ENCODE results near the gene ACTR3. TPM values are rescaled to one million over a fixed set of nuclear protein-coding genes. Genes with fewer than 3 reads are reported as not detected.
"Not testable (repeated sequence)": the region's sequence is repeated elsewhere in the genome, so short reads cannot be mapped to it uniquely, and the experiment has no call there.

The ACTR3 gene
- total RNA-seq, result 100 to 1,000 TPM; 442 to 449 TPM

GRCh38 chr2:113889471-113890252, at the start of gene ACTR3:
ACTR3 (plus strand) TSS chr2:113890089; CDS start chr2:113890280, 191 bp downstream.
- TF ChIP-seq CTCF (IDR thresholded peaks at IDR 0.05), result no peak

GRCh38 chr2:113840518-113840917, 49.4 kb upstream of the ACTR3 start:
- no peak for ATAC-seq
- no peaks in the 10 kb centered on the region for H3K27me3 Mint-ChIP-seq
- DNase-seq, result no peak
- ChIA-PET POLR2A (no interaction called here), CTCF (no interaction called here)
- H3K4me3 Mint-ChIP-seq, result no peak overlapping the region
- peaks cover 14% of the 10 kb centered on the region for H3K36me3 Mint-ChIP-seq (ENCODE audit: low read depth)
- H3K4me1 Mint-ChIP-seq (ENCODE audit: low read depth), result peaks cover 3% of the 10 kb centered on the region
- intact Hi-C loops (cut with micrococcal nuclease), result no loop called here
- TF ChIP-seq CTCF (IDR thresholded peaks at IDR 0.05), result no peak
- no peak overlapping the region for H3K27ac Mint-ChIP-seq
- no peaks in the 10 kb centered on the region for H3K9me3 Mint-ChIP-seq

More at GRCh38 chr2:113889471-113890252, at the start of gene ACTR3:
- DNase-seq (peak; percentile 98), ATAC-seq (peak; percentile 82)
- intact Hi-C loops (cut with micrococcal nuclease), result loop anchor here (5.0 to 10.0 kb wide), 4 partner anchors 33 to 195 kb away; partner anchors contain the start of gene SLC35F5
- H3K9me3 Mint-ChIP-seq, result no peaks in the 10 kb centered on the region
- H3K36me3 Mint-ChIP-seq (ENCODE audit: low read depth), result peaks cover 68% of the 10 kb centered on the region
- CTCF ChIA-PET, result interaction anchor here (0.6 to 1.3 kb wide), 3 partner anchors 13 to 133 kb away, joined by 3 to 5 read pairs (median 4); partner anchors contain the start of gene SLC35F5
- no peaks in the 10 kb centered on the region for H3K27me3 Mint-ChIP-seq
- peak within 1 kb of the TSS; percentile 99 for H3K4me3 Mint-ChIP-seq
- H3K4me1 Mint-ChIP-seq (ENCODE audit: low read depth), result peaks cover 65% of the 10 kb centered on the region
- H3K27ac Mint-ChIP-seq, result peak within 1 kb of the TSS; percentile 99
- POLR2A ChIA-PET, result interaction anchor here (1.0 to 1.9 kb wide), 5 partner anchors 12 to 195 kb away, joined by 3 to 10 read pairs (median 3); partner anchors contain the start of gene SLC35F5

GRCh38 chr2:113842919-113843736, 46.8 kb upstream of the ACTR3 start:
- no peak for DNase-seq
- Mint-ChIP-seq H3K27me3 (no peaks in the 10 kb centered on the region), H3K4me1 (ENCODE audit: low read depth) (peaks cover 3% of the 10 kb centered on the region), H3K27ac (no peak overlapping the region), H3K9me3 (peaks cover 5% of the 10 kb centered on the region), H3K4me3 (no peak overlapping the region), H3K36me3 (ENCODE audit: low read depth) (peaks cover 24% of the 10 kb centered on the region)
- ChIA-PET CTCF (interaction anchor here (1.1 kb wide), 1 partner anchor 12 kb away, joined by 3 read pairs; no protein-coding TSS in a partner anchor), POLR2A (no interaction called here)
- intact Hi-C loops (cut with micrococcal nuclease), result no loop called here
- no peak for TF ChIP-seq CTCF (IDR thresholded peaks at IDR 0.05)
- no peak for ATAC-seq

GRCh38 chr2:113843737-113844050, 46.2 kb upstream of the ACTR3 start:
- H3K36me3 Mint-ChIP-seq (ENCODE audit: low read depth), result peaks cover 25% of the 10 kb centered on the region
- H3K4me3 Mint-ChIP-seq; POLR2A ChIA-PET; ATAC-seq; H3K4me1 Mint-ChIP-seq (ENCODE audit: low read depth); H3K9me3 Mint-ChIP-seq; H3K27ac Mint-ChIP-seq; H3K27me3 Mint-ChIP-seq; intact Hi-C loops (cut with micrococcal nuclease); DNase-seq: not testable (repeated sequence)
- CTCF ChIA-PET, result interaction anchor here (1.1 kb wide), 1 partner anchor 13 kb away, joined by 3 read pairs; no protein-coding TSS in a partner anchor

GRCh38 chr2:113845261-113845660, 44.6 kb upstream of the ACTR3 start:
- DNase-seq (no peak), ATAC-seq (no peak)
- POLR2A ChIA-PET, result interaction anchor here (1.1 kb wide), 1 partner anchor 88 kb away, joined by 3 read pairs; the partner anchor contains the start of gene SLC35F5
- no peak overlapping the region for H3K4me3 Mint-ChIP-seq
- H3K4me1 Mint-ChIP-seq (ENCODE audit: low read depth), result peaks cover 9% of the 10 kb centered on the region
- peaks cover 27% of the 10 kb centered on the region for H3K36me3 Mint-ChIP-seq (ENCODE audit: low read depth)
- H3K9me3 Mint-ChIP-seq, result peaks cover 5% of the 10 kb centered on the region
- intact Hi-C loops (cut with micrococcal nuclease), result no loop called here
- H3K27ac Mint-ChIP-seq, result no peak overlapping the region
- CTCF ChIA-PET, result interaction anchor here (1.2 kb wide), 1 partner anchor 17 kb away, joined by 3 read pairs; no protein-coding TSS in a partner anchor
- H3K27me3 Mint-ChIP-seq, result no peaks in the 10 kb centered on the region
- TF ChIP-seq CTCF (IDR thresholded peaks at IDR 0.05), result no peak

- intact Hi-C loops (cut with micrococcal nuclease), result not testable (repeated sequence)
- POLR2A ChIA-PET, result interaction anchor here (0.7 to 1.1 kb wide), 2 partner anchors 17 to 89 kb away, joined by 3 to 4 read pairs; partner anchors contain the start of gene SLC35F5
These were observed 44.1 kb upstream of the ACTR3 start for GRCh38 chr2:113845796-113846195.

More at GRCh38 chr2:113845796-113846195, 44.1 kb upstream of the ACTR3 start:
- not testable (repeated sequence) for H3K9me3 Mint-ChIP-seq; H3K4me3 Mint-ChIP-seq; H3K27me3 Mint-ChIP-seq; ATAC-seq; H3K27ac Mint-ChIP-seq; DNase-seq; H3K4me1 Mint-ChIP-seq (ENCODE audit: low read depth)
- CTCF ChIA-PET, result interaction anchor here (1.1 kb wide), 1 partner anchor 15 kb away, joined by 3 read pairs; no protein-coding TSS in a partner anchor
- peaks cover 24% of the 10 kb centered on the region for H3K36me3 Mint-ChIP-seq (ENCODE audit: low read depth)

Measured in activated CD8-positive, alpha-beta T cell treated with anti-CD3 and anti-CD28 coated beads for 36 hours (primary cell).